CD4-positive, alpha-beta T cell (primary cell): ENCODE measurements around the gene TYRP1. TPM values are rescaled to one million over a fixed set of nuclear protein-coding genes. Genes with fewer than 3 reads are reported as not detected.

Source experiments
- ATAC-seq: fragments of 200-7000 bp; cut with Tn5 transposase; one replicate; pipeline ENCODE4 v1.10.0; 2022; ENCODE audit warnings: mild to moderate bottlenecking; ENCODE audit not compliant: poor library complexity
- CTCF ChIA-PET: fragments of 350-600 bp; sonication (Branson Sonifier 250); formaldehyde crosslinking; loops from one replicate; lab custom pipeline; 2021; ENCODE audit warnings: antibody characterized with exemption, inconsistent platforms; lab: Charles Lee
- POLR2A ChIA-PET: fragments of 350-600 bp; sonication (Branson Sonifier 250); formaldehyde crosslinking; loops from one replicate; lab custom pipeline; 2021; ENCODE audit warnings: antibody characterized with exemption, inconsistent platforms; lab: Charles Lee
- DNase-seq, 14 experiments: peaks; one replicate each; pipeline ENCODE4 v3.0.0-alpha.2; 2013 to 2020; ENCODE audit warnings: mixed read lengths in 2 of 14
- H3K27ac ChIP-seq, 2 donors: one replicate each; pipeline versions ENCODE4 v1.5.1 to v1.7.0; 2013; ENCODE audit warnings: low read length in 2 of 2, low read depth in 1 of 2, mild to moderate bottlenecking in 1 of 2
- H3K27me3 ChIP-seq, 2 experiments: 1 replicate in 1 of 2; 2 replicates in 1 of 2; pipeline versions ENCODE4 v1.6.1 to v1.7.0; 2013; ENCODE audit warnings: low read length in 2 of 2, control low read depth in 1 of 2, mild to moderate bottlenecking in 1 of 2, moderate library complexity in 1 of 2; ENCODE audit not compliant: insufficient read depth in 2 of 2, control insufficient read depth in 1 of 2
- H3K36me3 ChIP-seq: one replicate; pipeline ENCODE4 v1.6.1; 2013; ENCODE audit warnings: low read length, control low read depth; ENCODE audit not compliant: insufficient read depth
- H3K4me1 ChIP-seq: one replicate; pipeline ENCODE4 v1.6.1; 2013; ENCODE audit warnings: low read length, control low read depth; ENCODE audit not compliant: insufficient read depth
- H3K4me3 ChIP-seq: one replicate; pipeline ENCODE4 v1.5.1; 2013; ENCODE audit warnings: mild to moderate bottlenecking, low read length, moderate library complexity
- H3K9me3 ChIP-seq, 2 experiments: 1 replicate in 1 of 2; 2 replicates in 1 of 2; pipeline versions ENCODE4 v1.6.1 to v1.7.0; 2013; ENCODE audit warnings: low read length in 2 of 2, mild to moderate bottlenecking in 2 of 2, control low read depth in 1 of 2, moderate library complexity in 1 of 2; ENCODE audit not compliant: control insufficient read depth in 1 of 2, insufficient read depth in 1 of 2
- H3K27ac Mint-ChIP-seq: one replicate; pipeline ENCODE4 v1.8.0; 2020; ENCODE audit warnings: mixed read lengths
- H3K27me3 Mint-ChIP-seq: one replicate; pipeline ENCODE4 v1.8.0; 2021; ENCODE audit warnings: mixed read lengths
- H3K36me3 Mint-ChIP-seq: one replicate; pipeline ENCODE4 v1.8.0; 2021; ENCODE audit warnings: low read depth, mixed read lengths
- H3K4me1 Mint-ChIP-seq: one replicate; pipeline ENCODE4 v1.8.0; 2021; ENCODE audit warnings: low read depth, mixed read lengths
- H3K4me3 Mint-ChIP-seq: one replicate; pipeline ENCODE4 v1.8.0; 2020; ENCODE audit warnings: mild to moderate bottlenecking, mixed read lengths
- H3K9me3 Mint-ChIP-seq: one replicate; pipeline ENCODE4 v1.8.0; 2020; ENCODE audit warnings: mixed read lengths
- intact Hi-C, 2 experiments: fragments of 100-400 bp; cut with DNase I in 1 of 2; cut with micrococcal nuclease in 1 of 2; formaldehyde crosslinking; loops; one replicate each; pipeline versions ENCODE4 v1.15.1 to v1.9.0; 2023 to 2025; cut with DNase I, micrococcal nuclease
- total RNA-seq, 174 experiments: library from RNA in 2 of 174; stranded (reverse) in 2 of 174; gene quantifications; one replicate each; pipeline ENCODE4 v1.2.3 and lab custom pipeline; 2021 to 2026
- TF ChIP-seq, protein P1 (sequence below): fragments of 200-600 bp; IDR thresholded peaks from one replicate; pipeline ENCODE4 v1.8.0; 2022; ENCODE audit warnings: antibody characterized with exemption, mild to moderate bottlenecking

The TYRP1 gene
- total RNA-seq, 2 experiments from 2014 or later: not detected

DNA sequence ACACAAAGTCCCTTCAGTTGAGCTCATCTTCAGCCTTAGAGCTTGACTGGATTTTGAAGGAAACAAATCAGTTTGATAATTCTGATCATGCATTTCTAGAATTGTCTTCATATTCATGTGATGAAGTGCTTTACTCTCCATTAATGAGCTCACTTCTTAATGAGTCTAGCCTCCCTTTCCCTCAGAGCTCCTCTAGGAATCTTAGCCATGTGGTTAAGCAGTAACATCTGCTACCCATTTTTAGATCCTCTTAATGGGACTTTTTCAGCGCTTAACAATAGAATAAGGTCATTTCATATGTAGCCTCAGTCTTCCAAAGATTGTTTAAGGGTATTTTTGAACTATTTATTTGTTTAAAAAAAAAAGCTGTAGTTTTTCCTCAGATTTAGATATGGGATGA lies 44.7 kb downstream of the TYRP1 start:
- H3K27ac ChIP-seq: no peak overlapping the region
- peaks cover 15% of the 10 kb centered on the region for H3K9me3 Mint-ChIP-seq
- H3K27me3 ChIP-seq: no peaks in the 10 kb centered on the region
- no peaks in the 10 kb centered on the region for H3K36me3 ChIP-seq
- intact Hi-C loops: no loop called here
- H3K4me3 Mint-ChIP-seq: no peak overlapping the region
- ATAC-seq (no peak), DNase-seq (no peak)
- H3K4me1 Mint-ChIP-seq: no peaks in the 10 kb centered on the region
- no peaks in the 10 kb centered on the region for H3K4me1 ChIP-seq
- ChIA-PET POLR2A (no interaction called here), CTCF (no interaction called here)
- no peaks in the 10 kb centered on the region for H3K36me3 Mint-ChIP-seq
- H3K4me3 ChIP-seq: no peak overlapping the region
- TF ChIP-seq, protein P1, sequence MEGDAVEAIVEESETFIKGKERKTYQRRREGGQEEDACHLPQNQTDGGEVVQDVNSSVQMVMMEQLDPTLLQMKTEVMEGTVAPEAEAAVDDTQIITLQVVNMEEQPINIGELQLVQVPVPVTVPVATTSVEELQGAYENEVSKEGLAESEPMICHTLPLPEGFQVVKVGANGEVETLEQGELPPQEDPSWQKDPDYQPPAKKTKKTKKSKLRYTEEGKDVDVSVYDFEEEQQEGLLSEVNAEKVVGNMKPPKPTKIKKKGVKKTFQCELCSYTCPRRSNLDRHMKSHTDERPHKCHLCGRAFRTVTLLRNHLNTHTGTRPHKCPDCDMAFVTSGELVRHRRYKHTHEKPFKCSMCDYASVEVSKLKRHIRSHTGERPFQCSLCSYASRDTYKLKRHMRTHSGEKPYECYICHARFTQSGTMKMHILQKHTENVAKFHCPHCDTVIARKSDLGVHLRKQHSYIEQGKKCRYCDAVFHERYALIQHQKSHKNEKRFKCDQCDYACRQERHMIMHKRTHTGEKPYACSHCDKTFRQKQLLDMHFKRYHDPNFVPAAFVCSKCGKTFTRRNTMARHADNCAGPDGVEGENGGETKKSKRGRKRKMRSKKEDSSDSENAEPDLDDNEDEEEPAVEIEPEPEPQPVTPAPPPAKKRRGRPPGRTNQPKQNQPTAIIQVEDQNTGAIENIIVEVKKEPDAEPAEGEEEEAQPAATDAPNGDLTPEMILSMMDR: no peak
- no peak overlapping the region for H3K27ac Mint-ChIP-seq
- peaks cover 0 to 9% of the 10 kb centered on the region in 2 experiments for H3K9me3 ChIP-seq
- H3K27me3 Mint-ChIP-seq: no peaks in the 10 kb centered on the region

DNA sequence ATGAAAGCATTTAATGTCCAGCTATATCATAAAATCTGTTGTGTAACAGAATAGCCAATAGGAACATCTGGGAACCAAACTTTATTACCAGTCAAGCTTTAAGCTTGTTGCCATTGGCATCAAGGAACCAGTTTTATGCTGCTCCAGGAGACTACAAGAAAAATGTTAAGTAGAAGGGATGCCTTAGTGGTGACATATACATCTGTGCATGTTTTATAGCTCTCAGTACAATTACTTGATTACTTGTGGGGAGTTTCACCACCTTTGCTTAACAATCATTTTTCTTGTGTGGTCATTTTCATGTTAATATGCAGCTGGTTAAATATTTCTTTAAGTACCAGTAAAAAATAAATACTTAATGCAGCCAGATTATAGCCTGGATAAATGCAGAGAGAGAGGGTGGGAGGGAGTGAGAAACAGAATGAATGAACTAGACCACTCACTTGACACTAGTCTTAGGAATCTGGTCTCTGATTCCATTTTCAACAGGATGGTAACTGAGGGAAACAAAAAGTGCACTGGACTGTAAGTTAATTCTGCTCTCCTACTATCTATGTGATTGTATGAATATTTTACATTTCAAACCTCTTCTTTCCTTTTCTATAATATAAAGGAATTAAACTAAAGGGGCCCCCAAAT lies 45.9 kb downstream of the TYRP1 start:
- Mint-ChIP-seq H3K27ac (no peak overlapping the region), H3K27me3 (no peaks in the 10 kb centered on the region), H3K4me3 (no peak overlapping the region), H3K4me1 (no peaks in the 10 kb centered on the region), H3K36me3 (no peaks in the 10 kb centered on the region), H3K9me3 (peaks cover 12% of the 10 kb centered on the region)
- TF ChIP-seq, protein P1: no peak
- DNase-seq: no peak
- ChIA-PET CTCF (no interaction called here), POLR2A (no interaction called here)
- no peak for ATAC-seq
- H3K27ac ChIP-seq: no peak overlapping the region
- intact Hi-C loops: no loop called here
- H3K4me1 ChIP-seq: no peaks in the 10 kb centered on the region
- no peak overlapping the region for H3K4me3 ChIP-seq
- peaks cover 0 to 9% of the 10 kb centered on the region in 2 experiments for H3K9me3 ChIP-seq
- no peaks in the 10 kb centered on the region for H3K27me3 ChIP-seq
- no peaks in the 10 kb centered on the region for H3K36me3 ChIP-seq

DNA sequence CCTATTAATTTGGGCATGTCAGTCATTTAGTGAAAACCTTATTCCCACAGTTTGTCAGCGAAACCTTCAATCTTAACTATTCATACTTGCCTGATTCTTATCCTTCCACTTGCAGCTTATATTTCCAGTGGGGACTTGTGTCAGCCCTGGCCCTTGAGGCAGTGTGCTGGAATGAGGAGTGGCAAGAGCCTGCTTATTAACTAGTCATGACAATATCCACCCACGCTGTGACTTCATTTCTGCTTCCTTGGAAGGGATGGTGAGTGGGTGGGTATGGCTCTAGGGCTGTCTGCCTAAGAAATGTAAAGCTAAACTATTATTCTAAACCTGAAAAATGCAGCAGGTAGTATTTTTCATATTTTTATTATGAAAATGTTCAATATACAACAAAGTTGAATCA lies 47.7 kb downstream of the TYRP1 start:
- H3K36me3 ChIP-seq: no peaks in the 10 kb centered on the region
- Mint-ChIP-seq H3K9me3 (peaks cover 12% of the 10 kb centered on the region), H3K4me1 (no peaks in the 10 kb centered on the region), H3K27me3 (no peaks in the 10 kb centered on the region), H3K4me3 (no peak overlapping the region), H3K36me3 (no peaks in the 10 kb centered on the region), H3K27ac (no peak overlapping the region)
- no peaks in the 10 kb centered on the region for H3K4me1 ChIP-seq
- H3K4me3 ChIP-seq: no peak overlapping the region
- ChIA-PET CTCF (no interaction called here), POLR2A (no interaction called here)
- intact Hi-C loops: no loop called here
- TF ChIP-seq, protein P1: no peak
- DNase-seq (no peak), ATAC-seq (no peak)
- H3K27ac ChIP-seq: no peak overlapping the region
- no peaks in the 10 kb centered on the region for H3K27me3 ChIP-seq
- peaks cover 0 to 9% of the 10 kb centered on the region in 2 experiments for H3K9me3 ChIP-seq
